Hepatocyte (in vitro differentiated cells): Measurements from ENCODE around the gene TNP2. TPM values are rescaled to one million over a fixed set of nuclear protein-coding genes. Genes with fewer than 3 reads are reported as not detected.

ENCODE experiments used
- DNase-seq: peaks from one replicate; pipeline ENCODE4 v3.0.0-alpha.2; 2016; ENCODE audit warnings: low spot score
- H2AFZ ChIP-seq: fragments of 200-600 bp; sonication (generic); 2 replicates; pipeline ENCODE4 v1.6.0; 2016; ENCODE audit warnings: antibody characterized with exemption, mild to moderate bottlenecking
- H3K27ac ChIP-seq: fragments of 200-600 bp; sonication (generic); 2 replicates; pipeline ENCODE4 v1.5.1; 2016; ENCODE audit warnings: mild to moderate bottlenecking
- H3K27me3 ChIP-seq: fragments of 200-600 bp; sonication (generic); 2 replicates; pipeline ENCODE4 v1.6.1; 2016
- H3K36me3 ChIP-seq: fragments of 200-600 bp; sonication (generic); replicated peaks from 2 replicates; pipeline ENCODE4 v1.5.1; 2016; ENCODE audit warnings: low read depth; ENCODE audit not compliant: insufficient read depth
- H3K4me1 ChIP-seq: fragments of 200-600 bp; sonication (generic); 2 replicates; pipeline ENCODE4 v1.5.1; 2016; ENCODE audit warnings: mild to moderate bottlenecking, moderate library complexity; ENCODE audit not compliant: insufficient read depth
- H3K4me2 ChIP-seq: fragments of 200-600 bp; sonication (generic); 2 replicates; pipeline ENCODE4 v1.6.0; 2016
- H3K4me3 ChIP-seq: fragments of 200-600 bp; sonication (generic); 2 replicates; pipeline ENCODE4 v1.5.1; 2016; ENCODE audit warnings: mild to moderate bottlenecking
- H3K79me2 ChIP-seq: fragments of 200-600 bp; sonication (generic); 2 replicates; pipeline ENCODE4 v1.6.0; 2017; ENCODE audit warnings: mild to moderate bottlenecking
- H3K9me2 ChIP-seq: fragments of 200-600 bp; sonication (generic); replicated peaks from 2 replicates; pipeline ENCODE4 v1.6.0; 2017; ENCODE audit warnings: mild to moderate bottlenecking; ENCODE audit not compliant: insufficient read depth
- H3K9me3 ChIP-seq: fragments of 200-600 bp; sonication (generic); 2 replicates; pipeline ENCODE4 v1.5.1; 2016; ENCODE audit warnings: low read depth, mild to moderate bottlenecking
- H4K20me1 ChIP-seq: fragments of 200-600 bp; sonication (generic); 2 replicates; pipeline ENCODE4 v1.6.0; 2016; ENCODE audit warnings: mild to moderate bottlenecking; ENCODE audit not compliant: insufficient read depth, poor library complexity, severe bottlenecking
- CTCF ChIP-seq: fragments of 200-600 bp; sonication (generic); IDR thresholded peaks from 2 replicates; pipeline ENCODE4 v1.5.1; 2016; ENCODE audit warnings: antibody characterized with exemption, mild to moderate bottlenecking; ENCODE audit not compliant: poor library complexity
- EZH2 ChIP-seq: fragments of 200-600 bp; sonication (generic); IDR thresholded peaks from 2 replicates; pipeline ENCODE4 v1.6.1; 2016; ENCODE audit warnings: antibody characterized with exemption, mild to moderate bottlenecking, borderline replicate concordance
- EZH2phosphoT487 ChIP-seq: fragments of 200-600 bp; sonication (generic); IDR thresholded peaks from one replicate; pipeline ENCODE4 v1.6.1; 2018; ENCODE audit warnings: antibody characterized with exemption, mild to moderate bottlenecking, low read depth, moderate library complexity; ENCODE audit not compliant: unreplicated experiment, severe bottlenecking
- WGBS: methylation state at CpG from one replicate; pipeline ENCODE4 v1.1.6; 2016; ENCODE audit warnings: low lambda C conversion rate; ENCODE audit errors: missing lambda C conversion rate; 5-methylcytosine and 5-hydroxymethylcytosine counted together
- polyA plus RNA-seq: library from polyadenylated mRNA; unstranded; fragments of >200 nt; fragmentation: Nextera tagmentation; extraction: Ambion mirVana; gene quantifications from 2 replicates; pipeline ENCODE4 v1.2.1, GENCODE V29; 2016
- total RNA-seq: library from RNA; depleted of rRNA; stranded (reverse); fragments of >200 nt; gene quantifications from 2 replicates; pipeline ENCODE4 v1.2.3, GENCODE V29; 2014

Gene TNP2
- total and polyA plus RNA-seq, 2 experiments from 2014 or later: not detected

- no peak overlapping the region for H3K4me3 ChIP-seq
- no peak overlapping the region for H3K27ac ChIP-seq
- no peaks in the 10 kb centered on the region for H3K79me2 ChIP-seq
- H3K9me3 ChIP-seq: no peaks in the 10 kb centered on the region
- H3K36me3 ChIP-seq: no peaks in the 10 kb centered on the region
- DNase-seq: no peak
- H3K9me2 ChIP-seq: no peaks in the 10 kb centered on the region
- no peaks in the 10 kb centered on the region for H3K4me1 ChIP-seq
- H3K27me3 ChIP-seq: no peaks in the 10 kb centered on the region
- no peak for TF ChIP-seq EZH2phosphoT487
- TF ChIP-seq EZH2: no peak
- no peak for TF ChIP-seq CTCF
- WGBS: 96% methylated on average over 5 of the region's 5 CpGs
- H4K20me1 ChIP-seq: no peaks in the 10 kb centered on the region
- H2AFZ ChIP-seq: no peak overlapping the region
- no peak overlapping the region for H3K4me2 ChIP-seq
Measured at GRCh38 chr16:11241480-11242204, 27.5 kb downstream of the TNP2 start.

- H3K27ac ChIP-seq: no peak overlapping the region
- no peak overlapping the region for H3K4me2 ChIP-seq
Measured at GRCh38 chr16:11240636-11241473, 28.3 kb downstream of the TNP2 start.

More at GRCh38 chr16:11240636-11241473, 28.3 kb downstream of the TNP2 start:
- H3K4me3 ChIP-seq: no peak overlapping the region
- H3K36me3 ChIP-seq: no peaks in the 10 kb centered on the region
- H3K4me1 ChIP-seq: no peaks in the 10 kb centered on the region
- no peaks in the 10 kb centered on the region for H4K20me1 ChIP-seq
- H3K79me2 ChIP-seq: no peaks in the 10 kb centered on the region
- DNase-seq: no peak
- H3K27me3 ChIP-seq: no peaks in the 10 kb centered on the region
- no peaks in the 10 kb centered on the region for H3K9me3 ChIP-seq
- H3K9me2 ChIP-seq: no peaks in the 10 kb centered on the region
- no peak overlapping the region for H2AFZ ChIP-seq
- 84% methylated on average over 10 of the region's 10 CpGs for WGBS
- TF ChIP-seq CTCF (no peak), EZH2 (no peak), EZH2phosphoT487 (no peak)
